Measurements from ENCODE around the gene GLTP.

DNA sequence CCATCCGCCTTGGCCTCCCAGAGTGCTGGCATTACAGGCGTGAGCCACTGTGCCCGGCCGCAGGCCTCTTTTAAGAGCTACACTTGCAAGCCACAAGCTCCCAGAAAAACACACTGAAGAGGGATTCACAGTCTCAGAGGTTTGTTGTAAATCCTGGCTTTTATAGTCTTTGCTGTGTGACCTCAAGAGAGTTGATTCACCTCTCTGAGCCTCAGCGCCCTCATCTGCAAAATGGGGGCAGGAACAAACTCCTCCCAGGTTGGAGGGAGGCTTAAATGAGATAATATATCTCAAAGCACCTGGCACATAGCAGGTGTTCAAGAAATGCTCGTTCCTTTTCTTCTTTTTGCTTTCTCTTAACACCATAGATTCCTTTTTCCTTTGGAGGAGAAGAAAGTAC lies 15.8 kb upstream of the GLTP start:
- TF ChIP-seq EZH2 (IDR thresholded peaks at IDR 0.05; ENCODE audit: borderline replicate concordance, low read length) = no peak
- TF ChIP-seq, protein P1, sequence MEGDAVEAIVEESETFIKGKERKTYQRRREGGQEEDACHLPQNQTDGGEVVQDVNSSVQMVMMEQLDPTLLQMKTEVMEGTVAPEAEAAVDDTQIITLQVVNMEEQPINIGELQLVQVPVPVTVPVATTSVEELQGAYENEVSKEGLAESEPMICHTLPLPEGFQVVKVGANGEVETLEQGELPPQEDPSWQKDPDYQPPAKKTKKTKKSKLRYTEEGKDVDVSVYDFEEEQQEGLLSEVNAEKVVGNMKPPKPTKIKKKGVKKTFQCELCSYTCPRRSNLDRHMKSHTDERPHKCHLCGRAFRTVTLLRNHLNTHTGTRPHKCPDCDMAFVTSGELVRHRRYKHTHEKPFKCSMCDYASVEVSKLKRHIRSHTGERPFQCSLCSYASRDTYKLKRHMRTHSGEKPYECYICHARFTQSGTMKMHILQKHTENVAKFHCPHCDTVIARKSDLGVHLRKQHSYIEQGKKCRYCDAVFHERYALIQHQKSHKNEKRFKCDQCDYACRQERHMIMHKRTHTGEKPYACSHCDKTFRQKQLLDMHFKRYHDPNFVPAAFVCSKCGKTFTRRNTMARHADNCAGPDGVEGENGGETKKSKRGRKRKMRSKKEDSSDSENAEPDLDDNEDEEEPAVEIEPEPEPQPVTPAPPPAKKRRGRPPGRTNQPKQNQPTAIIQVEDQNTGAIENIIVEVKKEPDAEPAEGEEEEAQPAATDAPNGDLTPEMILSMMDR (conservative IDR thresholded peaks at IDR 0.05 in 1 of 2, IDR thresholded peaks at IDR 0.05 in 1 of 2; ENCODE audit: extremely low read depth in 1 of 2, insufficient read depth in 1 of 2, low read depth in 1 of 2, low read length in 2 of 2) = no peak

Measured in mammary epithelial cell (primary cell).